ENCODE measurements around the gene DDX10.

Gene DDX10

DNA sequence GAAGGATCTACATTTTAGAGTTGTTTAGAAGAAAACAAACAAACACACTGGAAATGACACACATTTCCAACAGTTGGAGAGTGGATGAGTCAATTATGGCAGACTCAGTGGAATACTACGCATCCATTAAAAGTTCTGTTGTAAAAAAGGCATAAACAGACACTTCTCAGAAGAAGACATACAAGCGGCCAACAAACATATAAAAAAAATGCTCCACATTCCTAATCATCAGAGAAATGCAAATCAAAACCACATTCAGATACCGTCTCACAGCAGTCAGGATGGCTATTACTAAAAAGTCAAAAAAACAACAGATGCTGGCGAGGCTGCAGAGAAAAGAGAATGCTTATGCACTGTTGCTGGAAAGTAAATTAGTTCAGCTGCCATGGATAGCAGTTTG lies 298.2 kb downstream of the DDX10 start:
- no peak for TF ChIP-seq MYC (IDR thresholded peaks at IDR 0.05; ENCODE audit: low read depth, low read length)
- no peak for TF ChIP-seq POLR2A (IDR thresholded peaks at IDR 0.05; ENCODE audit: extremely low read depth, insufficient read length)
- TF ChIP-seq, protein P1, sequence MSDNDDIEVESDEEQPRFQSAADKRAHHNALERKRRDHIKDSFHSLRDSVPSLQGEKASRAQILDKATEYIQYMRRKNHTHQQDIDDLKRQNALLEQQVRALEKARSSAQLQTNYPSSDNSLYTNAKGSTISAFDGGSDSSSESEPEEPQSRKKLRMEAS (IDR thresholded peaks at IDR 0.05; ENCODE audit: low read depth, low read length), result no peak
- TF ChIP-seq, protein P2, sequence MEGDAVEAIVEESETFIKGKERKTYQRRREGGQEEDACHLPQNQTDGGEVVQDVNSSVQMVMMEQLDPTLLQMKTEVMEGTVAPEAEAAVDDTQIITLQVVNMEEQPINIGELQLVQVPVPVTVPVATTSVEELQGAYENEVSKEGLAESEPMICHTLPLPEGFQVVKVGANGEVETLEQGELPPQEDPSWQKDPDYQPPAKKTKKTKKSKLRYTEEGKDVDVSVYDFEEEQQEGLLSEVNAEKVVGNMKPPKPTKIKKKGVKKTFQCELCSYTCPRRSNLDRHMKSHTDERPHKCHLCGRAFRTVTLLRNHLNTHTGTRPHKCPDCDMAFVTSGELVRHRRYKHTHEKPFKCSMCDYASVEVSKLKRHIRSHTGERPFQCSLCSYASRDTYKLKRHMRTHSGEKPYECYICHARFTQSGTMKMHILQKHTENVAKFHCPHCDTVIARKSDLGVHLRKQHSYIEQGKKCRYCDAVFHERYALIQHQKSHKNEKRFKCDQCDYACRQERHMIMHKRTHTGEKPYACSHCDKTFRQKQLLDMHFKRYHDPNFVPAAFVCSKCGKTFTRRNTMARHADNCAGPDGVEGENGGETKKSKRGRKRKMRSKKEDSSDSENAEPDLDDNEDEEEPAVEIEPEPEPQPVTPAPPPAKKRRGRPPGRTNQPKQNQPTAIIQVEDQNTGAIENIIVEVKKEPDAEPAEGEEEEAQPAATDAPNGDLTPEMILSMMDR (IDR thresholded peaks at IDR 0.05; ENCODE audit: low read depth, low read length), result no peak
- no peak for DNase-seq (ENCODE audit: low read depth)
- no peak overlapping the region for H3K4me3 ChIP-seq (ENCODE audit: low read depth, low read length)

GRCh38 chr11:108965306-108966001 lies 300.6 kb downstream of the DDX10 start:
- H3K4me3 ChIP-seq (ENCODE audit: low read depth, low read length), result peak overlapping the region; percentile 9
- TF ChIP-seq, protein P1 (IDR thresholded peaks at IDR 0.05; ENCODE audit: low read depth, low read length), result 0 out of 2 replicates have a peak, but pooled peaks have one; percentile 9
- TF ChIP-seq POLR2A (IDR thresholded peaks at IDR 0.05; ENCODE audit: extremely low read depth, insufficient read length) (no peak), MYC (IDR thresholded peaks at IDR 0.05; ENCODE audit: low read depth, low read length) (no peak)
- TF ChIP-seq, protein P2 (IDR thresholded peaks at IDR 0.05; ENCODE audit: low read depth, low read length), result no peak
- DNase-seq (ENCODE audit: low read depth), result peak; percentile 85

GRCh38 chr11:108966206-108966605 lies 301.3 kb downstream of the DDX10 start:
- no peak for DNase-seq (ENCODE audit: low read depth)
- no peak overlapping the region for H3K4me3 ChIP-seq (ENCODE audit: low read depth, low read length)

DNA sequence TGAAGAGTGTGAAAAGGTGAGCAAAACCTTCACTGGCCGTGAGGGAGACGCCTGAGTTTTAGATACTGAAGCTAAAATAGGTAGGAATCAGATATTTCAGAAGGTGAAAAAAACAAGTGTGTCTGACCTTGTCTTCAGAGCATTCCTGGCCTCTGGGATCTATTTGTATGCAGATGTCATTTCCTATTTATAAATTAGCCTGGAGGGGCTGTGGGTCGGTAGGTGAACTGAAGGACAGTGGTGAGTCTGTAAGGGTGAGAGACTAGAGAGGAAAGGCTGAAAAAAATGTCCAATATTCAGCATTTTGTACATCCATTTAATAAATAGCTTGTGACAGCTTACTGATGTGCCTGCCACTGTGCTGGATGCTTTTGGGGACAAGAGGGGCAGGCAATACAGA lies 302.1 kb downstream of the DDX10 start:
- TF ChIP-seq, protein P1 (IDR thresholded peaks at IDR 0.05; ENCODE audit: low read depth, low read length), result no peak
- TF ChIP-seq POLR2A (IDR thresholded peaks at IDR 0.05; ENCODE audit: extremely low read depth, insufficient read length), result no peak
- no peak for TF ChIP-seq MYC (IDR thresholded peaks at IDR 0.05; ENCODE audit: low read depth, low read length)
- TF ChIP-seq, protein P2 (IDR thresholded peaks at IDR 0.05; ENCODE audit: low read depth, low read length), result no peak
- DNase-seq (ENCODE audit: low read depth), result no peak
- H3K4me3 ChIP-seq (ENCODE audit: low read depth, low read length), result no peak overlapping the region

More at GRCh38 chr11:108966206-108966605, 301.3 kb downstream of the DDX10 start:
- no peak for TF ChIP-seq MYC (IDR thresholded peaks at IDR 0.05; ENCODE audit: low read depth, low read length)
- TF ChIP-seq, protein P2 (IDR thresholded peaks at IDR 0.05; ENCODE audit: low read depth, low read length), result no peak
- no peak for TF ChIP-seq POLR2A (IDR thresholded peaks at IDR 0.05; ENCODE audit: extremely low read depth, insufficient read length)
- TF ChIP-seq, protein P1 (IDR thresholded peaks at IDR 0.05; ENCODE audit: low read depth, low read length), result no peak

GRCh38 chr11:108967571-108967970 lies 302.7 kb downstream of the DDX10 start:
- DNase-seq (ENCODE audit: low read depth), result no peak
- no peak for TF ChIP-seq MYC (IDR thresholded peaks at IDR 0.05; ENCODE audit: low read depth, low read length)
- no peak for TF ChIP-seq POLR2A (IDR thresholded peaks at IDR 0.05; ENCODE audit: extremely low read depth, insufficient read length)
- no peak overlapping the region for H3K4me3 ChIP-seq (ENCODE audit: low read depth, low read length)

DNA sequence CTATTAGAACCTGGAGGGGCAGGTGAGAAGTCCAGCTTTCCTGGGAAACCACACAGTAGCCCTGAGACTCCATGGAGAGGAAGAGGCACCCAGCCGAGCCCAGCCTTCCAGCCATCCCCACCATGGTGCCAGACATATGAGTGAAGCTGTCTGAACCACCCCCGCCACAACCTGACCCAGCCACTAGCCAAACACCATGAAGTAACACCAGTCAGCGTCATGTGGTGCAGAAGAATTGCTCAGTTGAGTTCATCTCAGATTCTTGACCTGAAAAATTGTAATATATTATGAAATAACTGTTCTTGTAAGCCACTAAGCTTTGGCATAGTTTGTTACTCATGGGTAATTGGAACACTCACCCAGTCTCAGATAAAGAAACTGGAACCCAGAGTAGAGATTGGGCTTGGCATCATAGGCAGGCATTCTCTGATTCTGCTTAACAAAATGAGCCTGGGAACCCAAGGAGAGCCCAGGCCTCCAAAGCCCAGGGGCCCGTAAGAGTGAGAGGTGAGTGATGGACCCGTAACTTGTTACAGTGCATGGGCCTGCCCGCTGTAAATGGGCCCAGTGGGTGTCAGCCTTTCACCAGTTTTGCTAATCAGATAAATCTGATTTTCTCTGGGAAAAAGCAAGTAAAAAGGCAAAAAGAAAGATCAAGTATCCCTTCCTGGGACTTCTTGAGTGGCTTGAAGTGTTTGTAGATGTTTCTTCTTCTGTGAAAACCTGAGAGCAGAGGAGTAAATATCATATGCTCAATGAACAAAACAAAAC lies 305.5 kb downstream of the DDX10 start:
- DNase-seq (ENCODE audit: low read depth), result no peak
- TF ChIP-seq, protein P2 (IDR thresholded peaks at IDR 0.05; ENCODE audit: low read depth, low read length), result no peak
- TF ChIP-seq MYC (IDR thresholded peaks at IDR 0.05; ENCODE audit: low read depth, low read length) (no peak), POLR2A (IDR thresholded peaks at IDR 0.05; ENCODE audit: extremely low read depth, insufficient read length) (no peak)
- TF ChIP-seq, protein P1 (IDR thresholded peaks at IDR 0.05; ENCODE audit: low read depth, low read length), result no peak
- H3K4me3 ChIP-seq (ENCODE audit: low read depth, low read length), result no peak overlapping the region

Measured in NB4 (cell line).